ENCODE results near the gene GABARAPL2.

DNA sequence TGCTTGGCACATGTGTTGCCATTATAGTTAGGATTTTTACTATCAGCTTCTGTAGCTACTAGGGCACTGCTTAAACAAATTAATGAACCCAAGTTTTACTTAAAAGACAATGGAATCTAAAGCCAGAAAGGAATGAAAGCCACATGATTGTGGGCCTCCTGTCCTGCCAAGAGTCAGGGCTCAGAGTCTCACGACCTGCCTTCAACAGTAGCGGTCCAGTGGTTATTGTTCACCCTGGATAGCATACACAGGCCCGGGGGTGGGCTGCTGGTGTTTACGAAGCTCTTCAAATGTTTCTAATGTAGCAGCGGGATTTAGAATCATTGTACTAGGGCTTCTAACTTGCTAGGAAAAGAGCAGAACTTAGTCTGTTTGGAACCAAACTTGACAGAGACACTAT lies 7.8 kb downstream of the GABARAPL2 start:
- TF ChIP-seq CTCF (IDR thresholded peaks at IDR 0.05; ENCODE audit: borderline replicate concordance, extremely low read depth, low read length, poor library complexity, severe bottlenecking) (no peak), EZH2 (IDR thresholded peaks at IDR 0.05; ENCODE audit: borderline replicate concordance, low read depth, low read length, severe bottlenecking) (no peak)

Measured in DND-41 (cell line).